SH-SY5Y (cell line): Measurements from ENCODE around the gene SIGLEC9.

Experiments
- GATA2 ChIP-seq: IDR thresholded peaks from 2 replicates; pipeline ENCODE4 v1.6.1; 2011; ENCODE audit warnings: mild to moderate bottlenecking, low read depth, low read length
- GATA3 ChIP-seq: IDR thresholded peaks from 2 replicates; pipeline ENCODE4 v1.6.1; 2011; ENCODE audit warnings: low read depth, mild to moderate bottlenecking, low read length, moderate library complexity

DNA sequence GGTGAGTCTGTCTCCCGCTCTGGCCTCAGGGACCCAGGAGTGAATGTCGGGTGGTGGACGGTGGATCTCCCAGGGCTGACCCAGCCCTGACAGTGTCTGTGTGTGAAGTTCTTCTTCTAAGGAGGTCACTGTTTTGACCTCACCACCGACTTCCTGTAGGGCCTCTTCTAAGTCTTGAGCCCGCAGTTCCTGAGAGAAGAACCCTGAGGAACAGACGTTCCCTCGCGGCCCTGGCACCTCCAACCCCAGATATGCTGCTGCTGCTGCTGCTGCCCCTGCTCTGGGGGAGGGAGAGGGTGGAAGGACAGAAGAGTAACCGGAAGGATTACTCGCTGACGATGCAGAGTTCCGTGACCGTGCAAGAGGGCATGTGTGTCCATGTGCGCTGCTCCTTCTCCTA lies 17.4 kb downstream of the SIGLEC9 start, which contains the start of gene SIGLEC7:
- TF ChIP-seq GATA2 (no peak), GATA3 (no peak)
